Stimulated activated CD8-positive, alpha-beta memory T cell treated with anti-CD3 and anti-CD28 coated beads, Interleukin-4, amount 100 ng/mL, for 1 hour (primary cell): ENCODE data around the gene INPP5D.
"Not testable (repeated sequence)": the region's sequence is repeated elsewhere in the genome, so short reads cannot be mapped to it uniquely, and the experiment has no call there.

Experiments used
- DNase-seq, 2 donors: peaks; one replicate each; pipeline ENCODE4 v3.0.0-alpha.2; 2020; ENCODE audit warnings: low read depth in 2 of 2, low spot score in 1 of 2

The INPP5D gene

DNA sequence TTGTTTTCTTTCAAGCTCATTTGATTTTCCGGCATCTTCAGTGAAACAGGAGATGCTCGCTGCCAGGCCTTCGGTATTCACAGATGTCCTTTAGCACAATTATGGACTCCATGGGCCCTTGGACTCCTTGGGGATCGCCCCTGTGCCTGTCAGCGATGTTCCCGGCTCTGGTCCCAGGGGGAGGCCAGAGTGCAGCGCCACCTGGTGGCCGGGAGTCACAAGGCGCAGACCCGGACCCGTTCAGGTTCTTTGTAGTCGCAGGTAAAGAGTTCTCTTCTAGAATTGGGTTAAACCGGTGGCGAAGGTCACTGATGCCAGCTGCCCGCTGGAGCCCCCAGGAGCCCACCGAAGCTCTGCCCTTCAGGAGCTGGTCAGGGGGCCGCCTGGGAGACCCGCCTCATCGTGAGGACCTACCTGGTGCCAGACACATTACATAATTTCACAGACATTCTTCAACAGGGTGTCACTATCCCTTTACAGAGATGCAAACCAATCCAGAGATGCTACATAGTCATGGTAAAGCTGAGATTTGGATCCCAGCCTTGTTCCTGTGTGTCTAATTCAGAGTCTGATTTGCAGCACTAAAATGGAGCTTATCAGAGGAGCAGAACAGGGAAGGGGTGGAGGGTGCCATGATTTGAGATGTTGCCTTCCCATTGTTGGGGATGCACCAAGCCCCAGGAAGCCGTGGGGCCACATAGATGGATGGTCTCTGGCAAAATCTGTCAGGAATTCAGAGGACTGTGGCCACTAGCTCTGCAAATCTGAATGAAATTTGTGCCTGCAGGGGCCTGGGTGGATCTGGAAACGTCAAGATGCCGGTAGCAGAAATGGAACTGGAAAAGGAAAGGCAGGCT, 6.0 kb upstream of the INPP5D start:
- peak; percentile 47 to 56 for DNase-seq

DNA sequence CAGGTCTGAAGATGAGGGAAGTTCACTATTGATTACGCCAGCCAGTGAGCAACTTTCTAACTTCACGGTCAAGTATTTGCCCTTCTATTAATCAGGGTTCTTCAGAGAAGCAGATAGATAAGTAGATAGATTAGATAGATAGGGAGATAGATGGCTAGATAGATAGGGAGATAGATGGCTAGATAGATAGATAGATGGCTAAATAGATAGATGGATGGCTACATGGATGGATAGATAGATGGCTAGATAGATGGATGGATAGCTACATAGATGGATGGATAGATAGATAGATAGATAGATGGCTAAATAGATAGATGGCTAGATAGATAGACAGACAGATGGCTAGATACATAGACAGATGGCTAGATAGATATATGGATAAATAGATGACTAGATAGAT, 4.8 kb upstream of the INPP5D start:
- no peak for DNase-seq

DNA sequence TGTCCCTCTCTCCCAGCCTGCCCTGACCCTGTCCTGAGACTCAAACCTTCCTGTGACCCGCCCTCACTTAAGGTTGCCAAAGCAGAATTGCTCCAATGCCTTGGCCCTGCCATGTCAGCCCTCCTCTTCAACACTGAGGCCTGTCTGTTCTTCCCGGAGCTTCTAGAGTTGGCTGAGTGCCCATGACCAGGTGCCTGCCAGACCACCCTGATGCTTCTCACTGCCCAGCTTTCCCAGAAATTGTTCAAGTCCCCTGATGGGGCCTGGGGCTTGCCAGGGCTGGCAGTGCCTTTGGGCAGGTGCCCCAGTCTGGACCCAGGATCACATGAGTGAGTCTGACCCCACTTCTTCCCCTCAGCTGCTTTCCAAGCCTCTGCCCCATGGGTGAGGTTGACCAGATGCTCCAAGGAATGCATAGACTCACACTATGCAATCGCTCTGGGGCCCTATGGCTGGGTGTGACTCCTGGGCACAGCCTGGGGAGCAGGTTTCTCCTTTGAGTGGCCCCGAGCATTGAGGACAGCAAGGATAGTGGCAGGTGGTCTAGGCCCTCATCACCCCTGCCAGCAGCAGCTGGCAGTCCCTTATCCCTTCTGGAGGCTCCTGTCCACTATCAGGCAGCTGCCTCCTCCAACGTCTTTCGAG, 3.1 kb upstream of the INPP5D start:
- no peak for DNase-seq

DNA sequence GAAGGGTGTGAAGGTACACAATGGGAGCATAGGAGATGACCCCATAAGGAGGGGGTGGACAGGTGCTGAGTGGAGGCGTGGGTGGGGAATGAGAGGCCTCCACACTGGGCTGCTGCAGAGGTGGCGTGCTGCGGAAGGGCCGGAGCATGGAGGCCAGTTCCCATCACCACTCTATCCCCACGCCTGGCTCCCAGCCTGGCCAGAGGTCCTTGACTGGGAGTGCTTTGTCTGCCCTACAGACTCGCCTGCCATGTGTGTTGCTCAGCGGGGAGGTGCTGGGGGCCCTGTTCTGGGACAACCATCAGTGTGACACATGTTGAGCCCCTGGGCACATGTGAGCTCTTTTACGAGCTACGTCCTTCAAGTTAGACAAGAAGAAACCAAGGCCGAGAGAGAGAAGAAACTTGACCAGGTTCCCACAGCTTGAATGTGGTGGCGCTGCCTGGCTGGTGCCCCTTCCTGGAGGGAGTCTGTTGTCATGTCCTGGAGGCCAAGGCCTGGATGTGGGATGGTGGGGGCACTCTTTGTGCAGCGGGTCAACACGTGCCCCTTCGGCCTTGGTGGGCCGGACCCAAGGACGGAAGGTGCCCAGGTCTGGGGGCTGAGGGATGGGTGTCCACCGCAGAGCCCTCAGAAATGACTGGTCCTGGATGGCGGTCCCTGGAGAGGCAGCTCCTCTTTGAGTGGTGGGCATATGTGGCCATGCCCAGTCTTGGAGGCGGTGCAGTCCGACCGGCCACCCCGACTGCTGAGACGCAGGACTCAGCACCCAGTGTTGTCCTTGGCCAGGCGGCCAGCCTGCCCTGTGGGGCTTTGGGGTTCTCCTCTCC, 1.2 kb upstream of the INPP5D start:
- DNase-seq: no peak

DNA sequence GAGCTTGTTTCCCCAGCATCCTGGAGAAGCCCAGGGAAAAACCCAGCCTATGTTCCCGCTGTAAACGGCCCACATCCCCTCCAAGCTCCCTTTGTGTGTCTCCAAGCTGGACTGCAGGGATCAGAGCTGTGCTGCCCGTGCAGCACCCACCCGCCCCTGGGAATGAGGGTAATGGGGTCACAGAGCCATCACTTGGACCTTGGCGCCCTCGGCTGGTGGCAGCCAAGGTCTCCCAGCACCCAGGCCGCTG, 670 bp upstream of the INPP5D start:
- no peak for DNase-seq

DNA sequence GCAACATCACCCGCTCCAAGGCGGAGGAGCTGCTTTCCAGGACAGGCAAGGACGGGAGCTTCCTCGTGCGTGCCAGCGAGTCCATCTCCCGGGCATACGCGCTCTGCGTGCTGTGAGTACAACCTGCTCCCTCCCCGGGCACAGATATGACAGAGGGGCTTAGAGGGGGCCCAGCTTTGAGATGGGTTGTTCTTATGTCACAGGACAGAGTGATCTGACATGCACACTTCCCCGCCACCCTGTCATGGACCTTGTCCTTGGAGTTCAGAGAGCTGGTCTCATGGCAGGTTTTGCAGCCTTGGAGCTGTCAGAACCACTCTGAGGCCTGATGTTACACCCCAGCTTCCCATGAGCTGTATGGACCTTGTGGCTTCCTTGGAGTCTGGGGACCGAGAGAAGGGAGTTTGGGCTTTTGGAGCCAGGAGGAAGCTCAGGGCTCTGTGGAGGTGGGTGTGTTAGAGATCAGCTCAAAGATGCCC, 398 bp downstream of the INPP5D start:
- no peak for DNase-seq

DNA sequence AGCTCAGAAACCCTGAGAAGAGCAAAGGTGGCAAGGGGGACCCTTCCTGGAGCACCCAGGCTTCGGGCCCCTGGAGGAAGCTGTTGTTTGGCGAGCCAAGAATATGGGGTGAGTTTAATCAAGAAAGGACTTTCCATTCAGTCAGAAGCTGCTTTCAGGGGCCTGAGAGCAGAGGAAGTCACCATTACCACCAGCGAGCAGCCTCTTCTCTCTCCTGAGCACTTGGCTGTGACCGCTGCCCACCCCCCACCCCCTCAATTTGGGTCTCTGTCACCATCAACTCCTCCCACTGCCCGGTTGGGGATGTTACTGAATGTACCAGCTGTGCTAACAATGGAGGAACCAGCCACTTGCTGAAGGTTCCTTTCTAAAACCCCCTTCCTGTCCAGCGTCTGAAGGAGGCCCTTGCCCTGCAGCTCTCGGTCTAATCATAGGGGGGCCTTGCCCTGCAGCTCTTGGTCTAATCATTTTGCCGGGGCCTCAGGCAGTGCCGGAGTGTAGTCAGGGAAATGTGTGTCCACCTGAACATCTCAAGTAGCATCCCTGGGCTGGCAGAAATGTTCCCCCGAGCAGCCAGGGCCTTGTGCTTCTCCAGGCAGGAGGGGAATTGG, 943 bp downstream of the INPP5D start:
- no peak for DNase-seq

DNA sequence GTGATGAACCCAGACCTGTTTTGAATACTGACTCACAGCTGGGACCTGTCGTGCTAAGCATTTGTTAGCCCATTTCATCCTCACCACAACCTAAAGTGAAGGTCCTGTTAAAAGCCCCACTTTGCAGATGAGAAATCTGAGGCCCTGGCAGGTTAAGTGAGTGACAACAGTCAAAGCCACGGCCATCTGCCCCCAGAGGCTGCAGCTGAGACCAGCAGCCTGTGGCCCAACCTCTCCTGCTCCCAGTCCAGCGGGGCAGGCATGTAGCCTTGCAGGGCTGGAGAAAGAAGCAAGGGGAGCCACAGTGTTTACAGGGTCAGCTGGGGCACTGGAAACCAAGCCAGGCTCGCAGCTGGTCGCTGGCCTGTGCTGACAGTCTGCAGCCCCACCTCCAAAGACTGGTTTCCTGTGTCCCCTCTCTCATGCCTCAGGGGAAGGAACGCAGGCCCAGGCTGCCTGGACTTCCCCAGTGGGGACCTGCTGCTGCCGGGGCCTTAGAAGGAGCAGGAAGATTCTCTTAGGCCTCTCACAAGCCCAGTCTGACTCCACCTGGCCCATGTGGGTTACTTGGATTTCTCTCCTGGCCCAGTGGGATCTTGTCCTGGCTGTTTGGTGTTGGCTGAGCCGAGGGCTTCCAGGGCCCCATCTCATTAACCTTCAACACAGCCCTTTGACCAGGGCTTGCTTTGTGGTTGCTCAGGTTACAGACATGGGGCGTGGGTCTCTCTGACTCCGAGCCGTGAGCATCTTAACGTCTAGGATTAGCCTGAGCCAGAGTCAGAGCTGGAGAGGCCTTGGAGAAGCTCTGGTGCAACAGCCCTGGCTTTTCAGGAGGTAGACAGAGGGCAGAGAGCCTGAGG, 1.7 kb downstream of the INPP5D start:
- DNase-seq: no peak

DNA sequence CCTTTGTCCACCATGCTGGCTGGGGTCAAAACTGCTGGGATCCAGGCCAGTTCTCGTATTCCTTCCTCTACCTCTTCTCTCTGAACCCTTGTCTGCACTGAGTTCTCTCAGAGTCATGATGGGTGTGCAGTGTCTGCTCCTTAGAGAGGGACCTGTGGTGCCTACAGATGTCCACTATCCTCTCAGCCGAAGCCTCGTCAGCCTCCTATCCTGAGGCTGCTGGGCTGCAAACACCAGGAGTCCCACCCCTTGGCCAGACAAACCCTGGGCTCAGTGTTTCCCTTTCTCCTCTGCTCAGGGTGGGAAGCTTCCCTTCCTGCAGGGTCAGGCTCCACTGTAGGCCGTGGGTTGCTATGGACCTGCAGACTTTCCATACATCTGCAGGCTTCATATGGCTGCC, 2.3 kb downstream of the INPP5D start:
- no peak for DNase-seq

DNA sequence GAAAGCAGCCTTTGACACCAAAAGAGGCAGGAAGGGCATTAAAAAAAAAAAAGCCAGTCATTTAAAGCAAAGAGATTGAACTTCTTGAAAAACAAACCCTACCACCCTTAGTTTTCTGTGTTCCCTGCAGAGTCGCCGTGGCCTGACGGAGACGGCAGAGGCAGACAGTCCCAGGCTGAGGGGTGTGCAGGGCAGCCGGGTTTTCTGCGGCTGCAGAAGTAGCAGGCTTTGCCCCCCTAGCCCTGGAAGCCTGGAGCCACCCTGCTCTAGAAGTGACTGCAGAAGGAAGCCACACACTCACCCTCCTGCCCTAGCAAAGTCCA, 2.8 kb downstream of the INPP5D start:
- DNase-seq: no peak

DNA sequence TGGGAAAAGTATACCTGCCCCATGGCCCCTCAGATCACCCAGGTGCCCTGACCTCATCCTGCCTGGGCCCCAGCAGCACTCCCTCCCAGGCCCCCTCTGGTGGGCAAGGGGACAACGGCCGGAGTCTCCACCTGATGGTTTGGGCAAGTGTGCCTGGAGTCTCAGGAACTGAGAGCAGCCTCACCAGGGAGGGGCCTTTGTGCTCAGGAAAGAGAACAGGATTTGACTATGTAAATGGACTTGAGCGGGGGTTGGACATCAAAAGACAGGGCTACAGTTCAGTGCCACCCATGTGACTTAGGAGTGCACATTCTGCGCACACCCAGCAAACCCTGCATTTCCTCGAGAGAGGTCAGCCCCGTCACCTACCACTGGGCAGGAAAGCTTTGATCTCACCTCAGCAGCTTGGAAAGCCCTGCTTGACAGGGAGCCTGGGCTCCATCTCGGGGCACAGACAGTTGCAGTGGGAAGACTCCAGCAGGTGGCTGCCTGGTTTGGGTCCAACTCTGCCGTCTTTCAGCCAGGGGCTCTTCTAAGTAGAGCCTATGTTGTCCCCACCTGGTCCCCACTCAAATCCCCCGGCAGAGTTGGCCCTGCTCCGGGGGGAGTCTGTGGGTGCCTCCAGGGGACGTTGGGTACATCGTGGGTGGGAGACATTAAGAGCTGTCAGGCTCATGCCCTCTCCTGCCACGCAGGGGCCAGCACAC, 3.3 kb downstream of the INPP5D start:
- DNase-seq: no peak

DNA sequence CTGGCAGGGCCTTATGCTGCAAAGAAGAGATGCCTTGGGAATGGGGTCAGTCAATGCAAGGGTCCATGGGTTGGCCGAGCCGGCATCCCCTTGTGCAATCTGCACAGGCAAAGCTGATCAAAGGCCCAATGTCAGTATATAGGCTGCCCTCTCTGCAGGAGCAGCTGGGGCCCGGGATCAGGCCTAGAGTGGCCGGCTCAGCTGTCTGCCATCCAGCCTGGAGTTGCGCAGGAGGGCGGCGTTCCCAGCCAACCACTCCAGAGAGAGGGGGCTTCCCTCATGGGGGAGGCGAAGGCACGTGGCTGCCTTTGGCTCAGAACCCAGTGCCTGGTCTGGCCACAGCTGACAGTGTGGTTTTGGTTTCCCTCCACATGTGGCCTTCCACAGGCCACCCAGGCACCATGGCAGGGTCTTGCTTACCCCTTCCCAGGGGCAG, 3.9 kb downstream of the INPP5D start:
- DNase-seq: no peak

DNA sequence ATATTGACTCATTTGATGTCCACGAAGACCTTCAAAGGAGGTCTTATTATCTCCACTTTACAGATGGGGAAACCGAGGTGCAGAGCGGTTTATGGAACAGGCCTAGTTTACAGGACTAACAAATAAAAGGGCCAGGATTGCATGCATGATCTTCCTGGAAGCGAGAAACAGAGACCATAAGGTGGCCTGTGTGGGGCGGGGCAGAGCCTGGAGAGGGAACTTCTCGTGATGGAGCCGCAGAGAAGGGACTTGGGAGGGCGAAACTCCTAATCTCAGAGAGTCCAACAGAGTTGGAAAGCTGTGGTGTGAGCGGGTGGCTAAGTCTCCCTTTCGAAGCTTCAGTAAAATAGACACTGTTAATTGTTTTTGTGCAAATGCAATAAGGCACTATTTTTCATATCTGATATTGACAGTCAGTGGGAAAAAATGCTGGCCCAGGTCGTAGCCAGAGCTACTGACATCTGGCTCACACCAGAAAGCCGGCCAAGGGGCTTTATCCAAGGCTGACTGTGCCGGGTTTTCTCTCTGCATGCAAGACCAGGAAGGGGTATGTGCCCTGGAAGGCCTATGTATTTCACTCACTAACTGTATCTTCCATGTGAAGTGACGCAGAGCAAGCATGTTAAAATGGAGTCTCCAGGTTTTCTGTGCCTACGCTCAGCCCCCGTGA, 4.5 kb downstream of the INPP5D start:
- no peak for DNase-seq

DNA sequence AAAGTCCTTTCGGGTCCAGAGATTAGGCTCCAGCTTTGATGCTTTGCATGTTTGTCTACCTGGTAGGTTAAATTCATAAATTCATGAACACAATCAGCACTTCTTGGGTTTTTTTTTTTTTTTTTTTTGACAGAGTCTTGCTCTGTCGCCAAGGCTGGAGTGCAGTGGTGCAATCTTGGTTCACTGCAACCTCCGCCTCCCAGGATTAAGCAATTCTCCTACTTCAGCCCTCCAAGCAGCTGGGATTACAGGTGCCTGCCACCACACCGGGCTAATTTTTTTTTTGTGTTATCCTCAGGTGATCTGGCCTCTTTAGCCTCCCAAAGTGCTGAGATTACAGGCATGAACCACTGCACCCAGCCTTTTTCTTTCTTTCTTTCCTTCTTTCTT, 5.1 kb downstream of the INPP5D start:
- not testable (repeated sequence) for DNase-seq

DNA sequence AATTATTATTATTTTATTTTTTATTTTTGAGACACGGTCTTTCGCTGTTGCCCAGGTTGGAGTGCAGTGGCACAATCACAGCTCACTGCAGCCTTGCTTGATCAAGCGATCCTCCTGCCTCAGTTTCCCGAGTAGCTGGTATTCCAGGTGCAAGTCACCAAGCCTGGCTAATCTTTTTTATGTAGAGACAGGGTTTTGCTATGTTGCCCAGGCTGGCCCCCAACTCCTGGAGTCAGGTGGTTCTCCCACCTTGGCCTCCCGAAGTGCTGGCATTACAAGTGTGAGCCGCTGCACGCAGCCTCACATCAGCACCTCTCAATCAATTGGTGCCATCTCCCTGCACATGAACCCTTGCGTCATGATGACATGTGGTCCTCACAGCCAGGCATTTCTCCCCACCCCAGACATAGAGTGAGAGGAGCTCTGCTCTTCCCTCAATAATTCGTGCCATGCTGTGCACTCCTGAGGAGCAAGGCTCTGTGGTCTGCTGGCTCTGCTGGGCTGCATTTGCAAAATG, 5.9 kb downstream of the INPP5D start:
- DNase-seq: no peak

DNA sequence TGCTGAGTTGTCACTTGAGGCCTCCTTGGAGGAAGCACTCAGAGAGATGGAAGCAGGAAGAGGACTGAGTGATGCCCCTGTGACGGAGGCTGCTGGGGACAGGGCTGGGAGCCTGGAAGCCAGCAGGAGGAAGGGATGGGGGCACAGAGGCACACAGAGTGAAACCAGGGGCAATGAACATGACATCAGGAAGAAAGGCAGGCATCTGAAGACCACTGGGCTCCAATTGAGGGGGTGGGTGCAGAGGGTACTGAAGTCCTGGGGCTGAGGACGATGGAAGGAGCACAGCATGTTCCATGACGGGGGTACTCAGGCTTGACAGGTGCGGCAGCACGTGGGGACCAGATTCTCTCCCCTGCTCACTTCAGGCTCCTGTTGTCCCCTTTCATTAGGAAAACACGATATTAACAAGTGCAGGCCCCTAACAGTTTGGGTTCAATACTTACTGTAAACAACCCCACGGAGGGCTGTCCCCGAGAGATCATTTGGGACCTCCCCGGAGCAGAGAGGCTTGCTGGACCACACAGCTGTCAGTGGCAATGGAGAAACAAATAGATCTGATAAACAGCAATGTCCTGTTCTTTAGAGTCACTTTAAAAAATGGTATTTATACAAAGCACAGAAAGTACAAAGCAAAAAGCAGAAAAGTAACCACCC, 8.7 kb downstream of the INPP5D start:
- no peak for DNase-seq

DNA sequence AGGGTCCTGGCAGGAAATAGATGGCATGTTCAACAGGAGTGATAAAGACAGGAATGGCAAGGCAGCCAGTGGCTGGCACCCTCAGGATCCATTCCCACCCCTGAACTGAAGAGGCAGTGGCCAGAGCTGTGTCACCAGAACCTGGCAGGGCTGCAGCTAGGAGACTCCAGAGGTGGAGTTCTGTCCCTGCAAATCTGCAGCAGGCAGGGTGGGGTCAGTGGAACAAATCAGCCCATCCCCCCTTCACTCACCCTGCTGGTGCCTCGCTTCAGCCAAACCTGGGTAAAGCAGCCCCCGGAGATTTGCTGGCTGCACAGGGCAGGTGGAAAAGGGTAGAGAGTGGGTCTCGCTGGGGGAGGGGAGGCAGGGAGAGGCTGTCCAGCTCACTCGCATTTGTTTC, 12.7 kb downstream of the INPP5D start:
- no peak for DNase-seq

DNA sequence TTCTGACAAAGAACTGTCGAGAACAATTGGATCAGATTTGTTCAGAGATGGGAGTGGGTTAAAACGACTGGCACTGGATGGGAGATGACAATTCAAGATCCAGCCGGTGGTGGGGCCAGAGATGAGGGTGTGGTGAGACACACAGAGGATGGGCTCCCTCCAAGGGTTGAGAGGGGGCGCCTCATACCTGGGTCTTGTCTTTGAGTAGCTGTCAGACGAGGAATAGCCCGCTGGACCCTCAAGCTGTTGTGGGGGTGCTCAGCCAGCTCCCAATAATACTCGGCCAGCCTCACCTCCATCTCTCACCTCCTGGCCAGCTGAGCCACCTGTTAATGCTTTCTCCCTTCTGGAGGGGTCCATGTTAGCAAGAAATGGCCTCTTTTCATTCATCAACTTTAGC, 14.0 kb downstream of the INPP5D start:
- no peak for DNase-seq
